Right atrium auricular region (tissue), 2 donors: ENCODE data around the gene MPDU1. TPM values are rescaled to one million over a fixed set of nuclear protein-coding genes. Genes with fewer than 3 reads are reported as not detected.

Source experiments
- DNase-seq: peaks from one replicate; pipeline ENCODE4 v3.0.0-alpha.2; 2019; ENCODE audit warnings: low spot score
- H3K27ac ChIP-seq, 2 donors: fragments of 200-600 bp; sonication (generic); 1 replicate in 1 of 2; 2 replicates in 1 of 2; pipeline ENCODE4 v1.5.1; 2016 to 2019
- H3K27me3 ChIP-seq, 2 donors: fragments of 200-600 bp; sonication (generic); one replicate each; pipeline versions ENCODE4 v1.5.1 to v1.6.0; 2017 to 2019
- H3K36me3 ChIP-seq: fragments of 200-600 bp; sonication (generic); one replicate; pipeline ENCODE4 v1.5.1; 2016
- H3K4me1 ChIP-seq, 2 donors: fragments of 200-600 bp; sonication (generic); one replicate each; pipeline versions ENCODE4 v1.5.1 to v1.6.0; 2017 to 2019
- H3K4me3 ChIP-seq, 2 donors: fragments of 200-600 bp; sonication (generic); 1 replicate in 1 of 2; 2 replicates in 1 of 2; pipeline ENCODE4 v1.5.1; 2017 to 2019; ENCODE audit warnings: mild to moderate bottlenecking in 1 of 2, moderate library complexity in 1 of 2
- H3K9me3 ChIP-seq, 2 donors: fragments of 200-600 bp; sonication (generic); one replicate each; pipeline ENCODE4 v1.5.1; 2019
- CTCF ChIP-seq, 2 donors: fragments of 200-600 bp; sonication (generic); IDR thresholded peaks; one replicate each; pipeline ENCODE4 v1.5.1; 2019; ENCODE audit warnings: antibody characterized with exemption in 2 of 2
- total RNA-seq, 2 donors: library from RNA; depleted of rRNA; stranded (reverse); fragments of >200 nt; gene quantifications; one replicate each; pipeline ENCODE4 v1.1.0, GENCODE V29; 2016

MPDU1 gene
- total RNA-seq, 2 donors from 2014 or later: 55.4 to 81.1 TPM

- Histone ChIP-seq H3K4me1 (peaks cover 0 to 7% of the 10 kb centered on the region in 2 donors), H3K4me3 (no peak overlapping the region), H3K27ac (no peak overlapping the region), H3K27me3 (no peaks in the 10 kb centered on the region), H3K9me3 (no peaks in the 10 kb centered on the region), H3K36me3 (no peaks in the 10 kb centered on the region)
- no peak for TF ChIP-seq CTCF (IDR thresholded peaks at IDR 0.05)
- no peak for DNase-seq
These were observed 52.5 kb downstream of the MPDU1 start for GRCh38 chr17:7636163-7636562.

Other genes with a start within 250 kb of the MPDU1 start
- gene ACAP1, start 247.3 kb upstream of the MPDU1 start, total RNA-seq: 1 to 10 TPM; 5.1 to 6.7 TPM
- gene KCTD11, start 231.7 kb upstream of the MPDU1 start, total RNA-seq: 1 to 10 TPM; 4.2 to 6.9 TPM
- not detected for gene TMEM95, start 228.7 kb upstream of the MPDU1 start, total RNA-seq
- gene TNK1, start 202.8 kb upstream of the MPDU1 start, total RNA-seq: 1 to 10 TPM; 4.1 to 4.8 TPM
- gene PLSCR3, start 189.3 kb upstream of the MPDU1 start, total RNA-seq: 10 to 100 TPM; 17.2 to 21.6 TPM
- gene TMEM256, start 179.8 kb upstream of the MPDU1 start, total RNA-seq: 10 to 100 TPM; 43.4 to 64.8 TPM
- 10 to 100 TPM in 1 of 2 donors, 1 to 10 TPM in 1; 6.3 to 12.2 TPM for gene NLGN2, start 176.0 kb upstream of the MPDU1 start, total RNA-seq
- gene SPEM1, start 163.5 kb upstream of the MPDU1 start, total RNA-seq: not detected
- not detected for gene SPEM2, start 158.2 kb upstream of the MPDU1 start, total RNA-seq
- gene SPEM3, start 155.0 kb upstream of the MPDU1 start, total RNA-seq: not detected
- 1 to 10 TPM; 3.7 to 5.6 TPM for gene TMEM102, start 148.4 kb upstream of the MPDU1 start, total RNA-seq
- 10 to 100 TPM; 18.6 to 20.9 TPM for gene FGF11, start 144.3 kb upstream of the MPDU1 start, total RNA-seq
- 10 to 100 TPM; 15.8 to 19.0 TPM for gene CHRNB1, start 138.8 kb upstream of the MPDU1 start, total RNA-seq
- 10 to 100 TPM; 50.5 to 67.3 TPM for gene ZBTB4, start 104.2 kb upstream of the MPDU1 start, total RNA-seq
- gene SLC35G6, start 102.4 kb upstream of the MPDU1 start, total RNA-seq: not detected
- gene POLR2A, start 99.5 kb upstream of the MPDU1 start, total RNA-seq: 10 to 100 TPM; 28.4 to 41.2 TPM
- 10 to 100 TPM; 39.6 to 50.2 TPM for gene TNFSF12, start 34.8 kb upstream of the MPDU1 start, total RNA-seq
- 10 to 100 TPM; 11.0 to 16.9 TPM for gene TNFSF13, start 25.1 kb upstream of the MPDU1 start, total RNA-seq
- 10 to 100 TPM; 45.9 to 56.1 TPM for gene SENP3, start 21.9 kb upstream of the MPDU1 start, total RNA-seq
- 10 to 100 TPM; 16.2 to 54.2 TPM for gene CD68, start 4.2 kb upstream of the MPDU1 start, total RNA-seq
- 10 to 100 TPM in 1 of 2 donors, 1 to 10 TPM in 1; 5.6 to 11.5 TPM for gene SOX15, start 6.2 kb downstream of the MPDU1 start, total RNA-seq
- 10 to 100 TPM; 70.3 to 83.6 TPM for gene FXR2, start 31.0 kb downstream of the MPDU1 start, total RNA-seq
- 10 to 100 TPM; 56.0 to 78.5 TPM for gene SAT2, start 44.0 kb downstream of the MPDU1 start, total RNA-seq
- gene SHBG, start 46.3 kb downstream of the MPDU1 start, total RNA-seq: under 1 TPM in 1 of 2 donors, not detected in 1; 0.39 TPM
- 1 to 10 TPM; 1.2 to 2.2 TPM for gene ATP1B2, start 67.1 kb downstream of the MPDU1 start, total RNA-seq
- gene TP53, start 103.6 kb downstream of the MPDU1 start, total RNA-seq: 10 to 100 TPM; 12.9 to 20.1 TPM
- 1 to 10 TPM; 3.7 to 6.1 TPM for gene WRAP53, start 104.6 kb downstream of the MPDU1 start, total RNA-seq
- 1 to 10 TPM; 2.1 to 5.9 TPM for gene EFNB3, start 121.3 kb downstream of the MPDU1 start, total RNA-seq
- under 1 TPM in 1 of 2 donors, not detected in 1; 0.08 TPM for gene DNAH2, start 133.9 kb downstream of the MPDU1 start, total RNA-seq